CD4-positive, alpha-beta T cell (primary cell): ENCODE data around the gene AKR1C2. TPM values are rescaled to one million over a fixed set of nuclear protein-coding genes. Genes with fewer than 3 reads are reported as not detected.
"Not testable (repeated sequence)": the region's sequence is repeated elsewhere in the genome, so short reads cannot be mapped to it uniquely, and the experiment has no call there.

Experiments
- ATAC-seq: fragments of 200-7000 bp; cut with Tn5 transposase; one replicate; pipeline ENCODE4 v1.10.0; 2022; ENCODE audit warnings: mild to moderate bottlenecking; ENCODE audit not compliant: poor library complexity
- CTCF ChIA-PET: fragments of 350-600 bp; sonication (Branson Sonifier 250); formaldehyde crosslinking; loops from one replicate; lab custom pipeline; 2021; ENCODE audit warnings: antibody characterized with exemption, inconsistent platforms; lab: Charles Lee
- POLR2A ChIA-PET: fragments of 350-600 bp; sonication (Branson Sonifier 250); formaldehyde crosslinking; loops from one replicate; lab custom pipeline; 2021; ENCODE audit warnings: antibody characterized with exemption, inconsistent platforms; lab: Charles Lee
- DNase-seq, 14 experiments: peaks; one replicate each; pipeline ENCODE4 v3.0.0-alpha.2; 2013 to 2020; ENCODE audit warnings: mixed read lengths in 2 of 14
- H3K27ac ChIP-seq, 2 donors: one replicate each; pipeline versions ENCODE4 v1.5.1 to v1.7.0; 2013; ENCODE audit warnings: low read length in 2 of 2, low read depth in 1 of 2, mild to moderate bottlenecking in 1 of 2
- H3K27me3 ChIP-seq, 2 experiments: 1 replicate in 1 of 2; 2 replicates in 1 of 2; pipeline versions ENCODE4 v1.6.1 to v1.7.0; 2013; ENCODE audit warnings: low read length in 2 of 2, control low read depth in 1 of 2, mild to moderate bottlenecking in 1 of 2, moderate library complexity in 1 of 2; ENCODE audit not compliant: insufficient read depth in 2 of 2, control insufficient read depth in 1 of 2
- H3K36me3 ChIP-seq: one replicate; pipeline ENCODE4 v1.6.1; 2013; ENCODE audit warnings: low read length, control low read depth; ENCODE audit not compliant: insufficient read depth
- H3K4me1 ChIP-seq: one replicate; pipeline ENCODE4 v1.6.1; 2013; ENCODE audit warnings: low read length, control low read depth; ENCODE audit not compliant: insufficient read depth
- H3K4me3 ChIP-seq: one replicate; pipeline ENCODE4 v1.5.1; 2013; ENCODE audit warnings: mild to moderate bottlenecking, low read length, moderate library complexity
- H3K9me3 ChIP-seq, 2 experiments: 1 replicate in 1 of 2; 2 replicates in 1 of 2; pipeline versions ENCODE4 v1.6.1 to v1.7.0; 2013; ENCODE audit warnings: low read length in 2 of 2, mild to moderate bottlenecking in 2 of 2, control low read depth in 1 of 2, moderate library complexity in 1 of 2; ENCODE audit not compliant: control insufficient read depth in 1 of 2, insufficient read depth in 1 of 2
- H3K27ac Mint-ChIP-seq: one replicate; pipeline ENCODE4 v1.8.0; 2020; ENCODE audit warnings: mixed read lengths
- H3K27me3 Mint-ChIP-seq: one replicate; pipeline ENCODE4 v1.8.0; 2021; ENCODE audit warnings: mixed read lengths
- H3K36me3 Mint-ChIP-seq: one replicate; pipeline ENCODE4 v1.8.0; 2021; ENCODE audit warnings: low read depth, mixed read lengths
- H3K4me1 Mint-ChIP-seq: one replicate; pipeline ENCODE4 v1.8.0; 2021; ENCODE audit warnings: low read depth, mixed read lengths
- H3K4me3 Mint-ChIP-seq: one replicate; pipeline ENCODE4 v1.8.0; 2020; ENCODE audit warnings: mild to moderate bottlenecking, mixed read lengths
- H3K9me3 Mint-ChIP-seq: one replicate; pipeline ENCODE4 v1.8.0; 2020; ENCODE audit warnings: mixed read lengths
- CTCF ChIP-seq: fragments of 200-600 bp; IDR thresholded peaks from one replicate; pipeline ENCODE4 v1.8.0; 2022; ENCODE audit warnings: antibody characterized with exemption, mild to moderate bottlenecking
- intact Hi-C, 2 experiments: fragments of 100-400 bp; cut with DNase I in 1 of 2; cut with micrococcal nuclease in 1 of 2; formaldehyde crosslinking; loops; one replicate each; pipeline versions ENCODE4 v1.15.1 to v1.9.0; 2023 to 2025; cut with DNase I, micrococcal nuclease
- total RNA-seq, 174 experiments: library from RNA in 2 of 174; stranded (reverse) in 2 of 174; gene quantifications; one replicate each; pipeline ENCODE4 v1.2.3 and lab custom pipeline; 2021 to 2026

The AKR1C2 gene
- total RNA-seq, 2 experiments from 2014 or later, result 0.41 TPM; not detected in 1

- H3K4me1 ChIP-seq, result no peaks in the 10 kb centered on the region
- DNase-seq (no peak), ATAC-seq (no peak)
- ChIA-PET POLR2A (no interaction called here), CTCF (no interaction called here)
- intact Hi-C loops, result no loop called here
- no peaks in the 10 kb centered on the region for H3K9me3 ChIP-seq
- Mint-ChIP-seq H3K27ac (no peak overlapping the region), H3K4me1 (no peaks in the 10 kb centered on the region), H3K36me3 (no peaks in the 10 kb centered on the region), H3K4me3 (no peak overlapping the region), H3K27me3 (no peaks in the 10 kb centered on the region), H3K9me3 (no peaks in the 10 kb centered on the region)
- no peaks in the 10 kb centered on the region for H3K36me3 ChIP-seq
- TF ChIP-seq CTCF, result no peak
- H3K4me3 ChIP-seq, result no peak overlapping the region
- no peak overlapping the region for H3K27ac ChIP-seq
- no peaks in the 10 kb centered on the region for H3K27me3 ChIP-seq
These were observed 61.9 kb downstream of the AKR1C2 start for GRCh38 chr10:4941540-4942330.

GRCh38 chr10:4940909-4941308, 62.7 kb downstream of the AKR1C2 start:
- DNase-seq, H3K27ac Mint-ChIP-seq, H3K36me3 ChIP-seq, H3K36me3 Mint-ChIP-seq, H3K27me3 ChIP-seq, H3K27ac ChIP-seq, CTCF ChIA-PET, H3K9me3 Mint-ChIP-seq, H3K9me3 ChIP-seq, ATAC-seq, intact Hi-C loops, H3K4me3 ChIP-seq, H3K27me3 Mint-ChIP-seq, H3K4me3 Mint-ChIP-seq, POLR2A ChIA-PET, H3K4me1 ChIP-seq, H3K4me1 Mint-ChIP-seq: not testable (repeated sequence)

- H3K27me3 Mint-ChIP-seq, H3K4me1 ChIP-seq, ATAC-seq, H3K9me3 Mint-ChIP-seq, H3K4me3 ChIP-seq, CTCF ChIA-PET, H3K4me3 Mint-ChIP-seq, H3K27ac Mint-ChIP-seq, H3K27me3 ChIP-seq, H3K4me1 Mint-ChIP-seq, DNase-seq, POLR2A ChIA-PET, intact Hi-C loops, H3K9me3 ChIP-seq, H3K36me3 ChIP-seq, H3K27ac ChIP-seq: not testable (repeated sequence)
- peaks cover 10% of the 10 kb centered on the region for H3K36me3 Mint-ChIP-seq
These were observed 63.6 kb downstream of the AKR1C2 start for GRCh38 chr10:4940073-4940428.

DNA sequence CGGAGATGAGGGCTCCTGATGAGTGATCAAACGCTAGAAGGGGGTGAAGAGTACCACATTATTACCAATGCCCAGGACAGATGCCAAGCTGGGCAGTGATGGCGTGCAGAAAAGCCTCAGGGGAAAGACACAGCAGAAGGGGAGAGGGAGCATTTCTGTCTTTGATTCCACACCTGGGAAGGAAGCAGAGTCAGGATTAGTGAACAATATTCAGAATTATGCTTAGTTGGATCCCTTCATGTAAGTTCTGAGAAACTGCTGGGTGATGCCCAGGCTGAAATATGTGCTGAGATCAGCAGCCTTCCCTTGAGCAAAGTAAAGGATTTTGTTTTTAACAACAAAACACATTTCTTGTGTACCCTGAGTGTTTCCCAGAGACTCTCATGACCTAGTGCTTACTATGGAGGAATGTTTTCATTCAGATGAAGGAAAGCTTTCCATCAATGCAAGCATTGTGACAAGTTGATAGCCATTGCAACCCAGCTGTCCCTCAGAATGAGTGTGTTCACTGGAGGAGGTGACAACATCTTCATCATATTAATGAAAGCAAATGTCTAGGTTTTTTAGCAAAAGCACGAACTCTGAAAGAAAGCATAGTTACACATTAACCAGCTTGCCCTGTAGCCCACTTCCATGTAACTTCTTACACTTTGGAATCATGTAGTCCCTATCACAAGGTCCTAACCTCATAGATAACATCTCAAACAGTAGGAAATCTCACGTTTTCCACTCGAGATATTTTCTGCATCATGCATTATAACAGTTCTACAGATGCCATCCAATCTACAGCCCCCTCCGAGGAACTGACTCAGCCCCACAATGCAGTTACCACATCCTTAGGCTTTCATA, 64.2 kb downstream of the AKR1C2 start:
- no peak for ATAC-seq

More for the DNA sequence above, 64.2 kb downstream of the AKR1C2 start:
- TF ChIP-seq CTCF, result no peak
- Histone ChIP-seq H3K36me3 (no peaks in the 10 kb centered on the region), H3K4me1 (no peaks in the 10 kb centered on the region), H3K27me3 (no peaks in the 10 kb centered on the region), H3K27ac (no peak overlapping the region), H3K9me3 (no peaks in the 10 kb centered on the region), H3K4me3 (no peak overlapping the region)
- DNase-seq, result no peak
- no peaks in the 10 kb centered on the region for H3K9me3 Mint-ChIP-seq
- no peak overlapping the region for H3K27ac Mint-ChIP-seq
- ChIA-PET POLR2A (no interaction called here), CTCF (no interaction called here)
- H3K4me1 Mint-ChIP-seq, result no peaks in the 10 kb centered on the region
- H3K27me3 Mint-ChIP-seq, result no peaks in the 10 kb centered on the region
- no peak overlapping the region for H3K4me3 Mint-ChIP-seq
- intact Hi-C loops, result no loop called here
- peaks cover 15% of the 10 kb centered on the region for H3K36me3 Mint-ChIP-seq
